ENCODE results near the gene SMPDL3B. TPM values are rescaled to one million over a fixed set of nuclear protein-coding genes. Genes with fewer than 3 reads are reported as not detected.
A peak's percentile ranks its signal among the peaks of the same experiment; 100 is the strongest.

SMPDL3B gene
- total and polyA plus RNA-seq, 8 donors = 10.5 to 15.7 (median 13.9) TPM

- Histone ChIP-seq H3K36me3 (no peaks in the 10 kb centered on the region), H3K27ac (no peak overlapping the region), H3K9me3 (no peaks in the 10 kb centered on the region), H3K4me1 (peaks cover 8 to 25% of the 10 kb centered on the region in 2 donors), H3K4me3 (no peak overlapping the region), H3K27me3 (no peaks in the 10 kb centered on the region)
- DNase-seq (no peak), ATAC-seq (no peak)
- TF ChIP-seq CTCF (IDR thresholded peaks at IDR 0.05) = no peak
- intact Hi-C loops (cut with DNase I) = no loop called here
Observed at GRCh38 chr1:27956761-27957160, 22.0 kb downstream of the SMPDL3B start.

GRCh38 chr1:27957655-27958054 is 22.9 kb downstream of the SMPDL3B start:
- H3K36me3 ChIP-seq = no peaks in the 10 kb centered on the region
- no peaks in the 10 kb centered on the region for H3K27me3 ChIP-seq
- no peak for TF ChIP-seq CTCF (IDR thresholded peaks at IDR 0.05)
- peaks cover 8 to 34% of the 10 kb centered on the region in 2 donors for H3K4me1 ChIP-seq
- H3K9me3 ChIP-seq = no peaks in the 10 kb centered on the region
- intact Hi-C loops (cut with DNase I) = no loop called here
- DNase-seq = no peak
- ATAC-seq = no peak
- no peak overlapping the region for H3K4me3 ChIP-seq
- H3K27ac ChIP-seq = no peak overlapping the region

- no peaks in the 10 kb centered on the region for H3K27me3 ChIP-seq
- DNase-seq = no peak
- H3K36me3 ChIP-seq = peaks cover 0 to 5% of the 10 kb centered on the region in 2 donors
- H3K4me3 ChIP-seq = no peak overlapping the region
- intact Hi-C loops (cut with DNase I) = no loop called here
- H3K9me3 ChIP-seq = no peaks in the 10 kb centered on the region
- H3K4me1 ChIP-seq = peaks cover 8 to 34% of the 10 kb centered on the region in 2 donors
- no peak for ATAC-seq
- no peak for TF ChIP-seq CTCF (IDR thresholded peaks at IDR 0.05)
- no peak overlapping the region for H3K27ac ChIP-seq
Observed at GRCh38 chr1:27958513-27958912, 23.7 kb downstream of the SMPDL3B start.

GRCh38 chr1:27959792-27960603 is 25.2 kb downstream of the SMPDL3B start, which contains the start of gene XKR8:
Gene XKR8, plus strand, starts transcription at chr1:27959973. Its CDS starts 97 bp downstream, at chr1:27960070.
- peak within 1 kb of the TSS; percentile 57 to 81 for H3K4me3 ChIP-seq
- intact Hi-C loops (cut with DNase I) = no loop called here
- no peaks in the 10 kb centered on the region for H3K27me3 ChIP-seq
- ATAC-seq (peak; percentile 97), DNase-seq (peak; percentile 85 to 96 (median 88))
- H3K27ac ChIP-seq = peak within 1 kb of the TSS; percentile 93 to 95
- peak in 1 of 2 donors; percentile 46 for TF ChIP-seq CTCF (IDR thresholded peaks at IDR 0.05)
- H3K4me1 ChIP-seq = peaks cover 8 to 34% of the 10 kb centered on the region in 2 donors
- no peaks in the 10 kb centered on the region for H3K9me3 ChIP-seq
- H3K36me3 ChIP-seq = peaks cover 0 to 19% of the 10 kb centered on the region in 2 donors

Data from left lung (tissue), 10 donors.